Trophoblast cell (in vitro differentiated cells and primary cell): ENCODE results near the gene AKAP13.
"Not testable (repeated sequence)": the region's sequence is repeated elsewhere in the genome, so short reads cannot be mapped to it uniquely, and the experiment has no call there.

Source experiments
- DNase-seq, 2 donors: peaks; one replicate each; pipeline ENCODE4 v3.0.0-alpha.2; 2016
- H2AFZ ChIP-seq: 2 replicates; pipeline ENCODE4 v1.6.1; 2013; ENCODE audit warnings: low read length, moderate library complexity, mild to moderate bottlenecking; ENCODE audit not compliant: insufficient read depth, poor library complexity
- H2AK5ac ChIP-seq: 2 replicates; pipeline ENCODE4 v1.6.1; 2013; ENCODE audit warnings: mild to moderate bottlenecking, low read length
- H2BK120ac ChIP-seq: 2 replicates; pipeline ENCODE4 v1.6.1; 2013; ENCODE audit warnings: low read length, mild to moderate bottlenecking, moderate library complexity; ENCODE audit not compliant: insufficient read depth, poor library complexity
- H2BK12ac ChIP-seq: 2 replicates; pipeline ENCODE4 v1.6.1; 2013; ENCODE audit warnings: mild to moderate bottlenecking, low read length, moderate library complexity
- H2BK5ac ChIP-seq: 2 replicates; pipeline ENCODE4 v1.6.1; 2013; ENCODE audit warnings: low read length, low read depth, moderate library complexity, mild to moderate bottlenecking; ENCODE audit not compliant: poor library complexity
- H3K14ac ChIP-seq: 2 replicates; pipeline ENCODE4 v1.6.1; 2013; ENCODE audit warnings: mild to moderate bottlenecking, low read length
- H3K18ac ChIP-seq: 2 replicates; pipeline ENCODE4 v1.6.1; 2013; ENCODE audit warnings: mild to moderate bottlenecking, low read length
- H3K23ac ChIP-seq: 2 replicates; pipeline ENCODE4 v1.6.1; 2013; ENCODE audit warnings: low read length
- H3K27ac ChIP-seq: 2 replicates; pipeline ENCODE4 v1.5.1; 2013; ENCODE audit warnings: low read depth, mild to moderate bottlenecking, inconsistent platforms, low read length, moderate library complexity
- H3K27me3 ChIP-seq: 2 replicates; pipeline ENCODE4 v1.6.1; 2013; ENCODE audit warnings: inconsistent platforms, mild to moderate bottlenecking, low read length, moderate library complexity; ENCODE audit not compliant: insufficient read depth
- H3K36me3 ChIP-seq, 2 experiments: 1 replicate in 1 of 2; 2 replicates in 1 of 2; pipeline ENCODE4 v1.6.1; 2013; ENCODE audit warnings: low read length in 2 of 2, mild to moderate bottlenecking in 2 of 2, moderate library complexity in 1 of 2; ENCODE audit not compliant: insufficient read depth in 2 of 2, control insufficient read depth in 1 of 2
- H3K4ac ChIP-seq: 2 replicates; pipeline ENCODE4 v1.6.1; 2013; ENCODE audit warnings: low read depth, mild to moderate bottlenecking, low read length, moderate library complexity
- H3K4me1 ChIP-seq, 2 experiments: 1 replicate in 1 of 2; 2 replicates in 1 of 2; pipeline ENCODE4 v1.6.1; 2013; ENCODE audit warnings: low read length in 2 of 2, mild to moderate bottlenecking in 2 of 2, moderate library complexity in 1 of 2; ENCODE audit not compliant: insufficient read depth in 2 of 2, control insufficient read depth in 1 of 2
- H3K4me2 ChIP-seq: 2 replicates; pipeline ENCODE4 v1.6.1; 2013; ENCODE audit warnings: inconsistent platforms, mild to moderate bottlenecking, low read length, moderate library complexity
- H3K4me3 ChIP-seq: 2 replicates; pipeline ENCODE4 v1.5.1; 2013; ENCODE audit warnings: mild to moderate bottlenecking, low read depth, low read length, inconsistent platforms
- H3K79me1 ChIP-seq: one replicate; pipeline ENCODE4 v1.6.1; 2013; ENCODE audit warnings: low read length
- H3K79me2 ChIP-seq: 2 replicates; pipeline ENCODE4 v1.6.1; 2013; ENCODE audit warnings: low read length, mild to moderate bottlenecking; ENCODE audit not compliant: control insufficient read depth, insufficient read depth, poor library complexity
- H3K9ac ChIP-seq: 2 replicates; pipeline ENCODE4 v1.6.1; 2013; ENCODE audit warnings: mild to moderate bottlenecking, low read length
- H3K9me3 ChIP-seq: 2 replicates; pipeline ENCODE4 v1.6.1; 2013; ENCODE audit warnings: low read depth, mild to moderate bottlenecking, control low read depth, inconsistent platforms, low read length; ENCODE audit not compliant: insufficient read depth
- H4K12ac ChIP-seq: 2 replicates; pipeline ENCODE4 v1.6.1; 2013; ENCODE audit warnings: low read depth, mild to moderate bottlenecking, low read length, moderate library complexity
- H4K8ac ChIP-seq: 2 replicates; pipeline ENCODE4 v1.6.1; 2013; ENCODE audit warnings: low read depth, mild to moderate bottlenecking, low read length, moderate library complexity
- H4K91ac ChIP-seq: one replicate; pipeline ENCODE4 v1.6.1; 2013; ENCODE audit warnings: low read depth, mild to moderate bottlenecking, low read length, moderate library complexity
- WGBS: extraction: QIAGEN DNeasy Blood & Tissue Kit; methylation state at CpG from one replicate; pipeline ENCODE4 v1.1.7; 2013; ENCODE audit warnings: missing lambda C conversion rate; ENCODE audit not compliant: insufficient read length, insufficient coverage; ENCODE audit errors: extremely low coverage; 5-methylcytosine and 5-hydroxymethylcytosine counted together

Gene AKAP13

GRCh38 chr15:85343443-85343842 lies 37.0 kb upstream of the AKAP13 start:
- Histone ChIP-seq H3K79me1 (peaks cover 11% of the 10 kb centered on the region), H3K4me1 (peaks cover 8 to 11% of the 10 kb centered on the region in 2 experiments)
- DNase-seq = peak; percentile 62 to 91
- H4K8ac ChIP-seq, H4K91ac ChIP-seq, H3K14ac ChIP-seq, H3K18ac ChIP-seq, H2BK12ac ChIP-seq, H3K4ac ChIP-seq, H3K4me3 ChIP-seq, H2BK5ac ChIP-seq, H3K9ac ChIP-seq, H3K27ac ChIP-seq, H3K79me2 ChIP-seq, H2AK5ac ChIP-seq, H3K23ac ChIP-seq, H2BK120ac ChIP-seq, H3K9me3 ChIP-seq, H2AFZ ChIP-seq, H4K12ac ChIP-seq, H3K36me3 ChIP-seq, H3K27me3 ChIP-seq, H3K4me2 ChIP-seq: not testable (repeated sequence)
- whole genome bisulfite sequencing = no CpG with 5 or more reads among the region's 5 CpGs

GRCh38 chr15:85344241-85344640 lies 36.2 kb upstream of the AKAP13 start:
- DNase-seq = peak in 1 of 2 donors; percentile 51
- not testable (repeated sequence) for H4K12ac ChIP-seq, H4K8ac ChIP-seq, H3K4ac ChIP-seq, H3K36me3 ChIP-seq, H3K79me2 ChIP-seq, H3K14ac ChIP-seq, H3K23ac ChIP-seq, H3K27me3 ChIP-seq, H2AFZ ChIP-seq, H3K4me2 ChIP-seq, H2AK5ac ChIP-seq, H3K9ac ChIP-seq, H2BK5ac ChIP-seq, H3K9me3 ChIP-seq, H2BK12ac ChIP-seq, H3K18ac ChIP-seq, H3K4me3 ChIP-seq
- WGBS = no CpG with 5 or more reads among the region's 1 CpG
- peak overlapping the region; percentile 92 for H3K27ac ChIP-seq
- H3K79me1 ChIP-seq = peaks cover 11% of the 10 kb centered on the region
- peak overlapping the region; percentile 62 for H2BK120ac ChIP-seq
- H3K4me1 ChIP-seq = peaks cover 8 to 11% of the 10 kb centered on the region in 2 experiments
- H4K91ac ChIP-seq = peak overlapping the region; percentile 59

- Histone ChIP-seq H3K4me1 (peaks cover 8 to 11% of the 10 kb centered on the region in 2 experiments), H3K27ac (peak overlapping the region; percentile 76), H4K91ac (peak overlapping the region; percentile 47), H3K79me1 (peaks cover 11% of the 10 kb centered on the region)
- no CpG with 5 or more reads among the region's 6 CpGs for WGBS
- not testable (repeated sequence) for H2AFZ ChIP-seq, H2BK120ac ChIP-seq, H3K4me3 ChIP-seq, H3K9me3 ChIP-seq, H4K8ac ChIP-seq, H3K18ac ChIP-seq, H4K12ac ChIP-seq, H3K23ac ChIP-seq, H2AK5ac ChIP-seq, H3K4ac ChIP-seq, H3K27me3 ChIP-seq, H2BK5ac ChIP-seq, H3K14ac ChIP-seq, H2BK12ac ChIP-seq, H3K4me2 ChIP-seq, H3K79me2 ChIP-seq, H3K9ac ChIP-seq, H3K36me3 ChIP-seq
- DNase-seq = peak; percentile 79 to 87
Observed at GRCh38 chr15:85344653-85345114, 35.7 kb upstream of the AKAP13 start.

GRCh38 chr15:85345196-85345918 lies 35.0 kb upstream of the AKAP13 start:
- H3K4me1 ChIP-seq = peaks cover 8 to 11% of the 10 kb centered on the region in 2 experiments
- peak overlapping the region; percentile 84 for H2BK12ac ChIP-seq
- H2AFZ ChIP-seq, H2BK5ac ChIP-seq, H3K14ac ChIP-seq, H4K12ac ChIP-seq, H3K27me3 ChIP-seq, H3K9me3 ChIP-seq, H3K36me3 ChIP-seq, H3K4me3 ChIP-seq, H3K18ac ChIP-seq, H3K4ac ChIP-seq, H3K79me2 ChIP-seq, H3K9ac ChIP-seq, H3K23ac ChIP-seq, H3K4me2 ChIP-seq: not testable (repeated sequence)
- H2BK120ac ChIP-seq = peak overlapping the region; percentile 51
- peak overlapping the region; percentile 10 for H4K8ac ChIP-seq
- WGBS = no CpG with 5 or more reads among the region's 4 CpGs
- peak; percentile 54 to 80 for DNase-seq
- peak overlapping the region; percentile 47 for H4K91ac ChIP-seq
- peak overlapping the region; percentile 83 for H2AK5ac ChIP-seq
- peaks cover 11% of the 10 kb centered on the region for H3K79me1 ChIP-seq
- H3K27ac ChIP-seq = peak overlapping the region; percentile 76
